ACC112 (cell line): Measurements from ENCODE around the gene FOXI1.
"Not testable (repeated sequence)": the region's sequence is repeated elsewhere in the genome, so short reads cannot be mapped to it uniquely, and the experiment has no call there.

Experiments
- H2AFZ ChIP-seq: fragments of 200-600 bp; sonication (generic); one replicate; pipeline ENCODE4 v1.6.0; 2017; ENCODE audit warnings: antibody characterized with exemption, low read length; ENCODE audit not compliant: unreplicated experiment
- H3K27ac ChIP-seq: fragments of 200-600 bp; sonication (generic); 2 replicates; pipeline ENCODE4 v1.5.1; 2014; ENCODE audit warnings: low read depth, mild to moderate bottlenecking, antibody characterized with exemption, low read length, moderate library complexity
- H3K27me3 ChIP-seq: fragments of 200-600 bp; sonication (generic); 2 replicates; pipeline ENCODE4 v1.6.1; 2014; ENCODE audit warnings: mild to moderate bottlenecking, antibody characterized with exemption, low read length, moderate library complexity, mixed read lengths; ENCODE audit not compliant: insufficient read depth
- H3K36me3 ChIP-seq: fragments of 200-600 bp; sonication (generic); 2 replicates; pipeline ENCODE4 v1.6.1; 2016; ENCODE audit warnings: mild to moderate bottlenecking, antibody characterized with exemption, low read length, moderate library complexity, mixed read lengths; ENCODE audit not compliant: insufficient read depth
- H3K4me1 ChIP-seq: fragments of 200-600 bp; sonication (generic); one replicate; pipeline ENCODE4 v1.6.1; 2016; ENCODE audit warnings: low read length, mixed read lengths; ENCODE audit not compliant: insufficient read depth, unreplicated experiment, control insufficient read depth
- H3K4me3 ChIP-seq: fragments of 200-600 bp; sonication (generic); 2 replicates; pipeline ENCODE4 v1.5.1; 2014; ENCODE audit warnings: mild to moderate bottlenecking, low read depth, low read length
- H3K79me2 ChIP-seq: fragments of 200-600 bp; sonication (generic); one replicate; pipeline ENCODE4 v1.6.0; 2016; ENCODE audit warnings: low read length; ENCODE audit not compliant: control insufficient read depth, unreplicated experiment, insufficient read depth

The FOXI1 gene

DNA sequence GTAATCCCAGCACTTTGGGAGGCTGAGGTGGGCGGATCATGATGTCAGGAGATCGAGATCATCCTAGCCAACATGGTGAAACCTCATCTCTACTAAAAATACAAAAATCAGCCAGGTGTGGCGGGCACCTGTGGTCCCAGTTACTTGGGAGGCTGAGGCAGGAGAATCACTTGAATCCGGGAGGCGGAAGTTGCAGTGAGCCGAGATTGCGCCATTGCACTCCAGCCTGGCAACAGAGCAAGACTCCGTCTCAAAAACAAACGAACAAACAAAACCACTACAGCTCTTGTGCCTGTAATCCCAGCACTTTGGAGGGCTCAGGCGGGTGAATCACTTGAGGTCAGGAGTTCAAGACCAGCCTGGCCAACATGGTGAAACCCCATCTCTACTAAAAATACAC is 11.4 kb upstream of the FOXI1 start:
- not testable (repeated sequence) for H3K27ac ChIP-seq, H3K79me2 ChIP-seq, H3K4me3 ChIP-seq, H3K4me1 ChIP-seq, H3K36me3 ChIP-seq, H2AFZ ChIP-seq
- peaks cover 29% of the 10 kb centered on the region for H3K27me3 ChIP-seq

DNA sequence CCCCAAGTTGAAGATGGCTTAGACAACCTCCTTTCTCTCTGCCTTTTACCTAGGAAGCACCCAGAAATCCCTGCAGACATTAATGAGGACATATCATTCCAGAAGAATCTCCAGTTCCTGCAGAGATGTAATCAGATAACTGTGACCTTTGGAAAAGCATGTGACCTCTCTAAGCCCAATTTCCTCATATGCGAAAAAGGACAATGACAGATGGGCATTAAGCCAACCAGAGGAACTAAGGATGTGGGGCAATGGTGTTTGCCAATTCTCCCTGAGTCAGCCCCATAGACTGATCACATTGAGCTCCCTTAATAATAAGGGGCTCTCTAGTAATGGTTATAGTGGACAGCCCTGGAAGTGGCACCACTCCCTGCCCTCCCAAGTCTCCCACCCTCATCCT is 10.1 kb upstream of the FOXI1 start:
- peaks cover 25% of the 10 kb centered on the region for H3K27me3 ChIP-seq
- no peaks in the 10 kb centered on the region for H3K36me3 ChIP-seq
- no peak overlapping the region for H3K4me3 ChIP-seq
- H2AFZ ChIP-seq, result no peak overlapping the region
- H3K4me1 ChIP-seq, result peaks cover 9% of the 10 kb centered on the region
- no peaks in the 10 kb centered on the region for H3K79me2 ChIP-seq
- no peak overlapping the region for H3K27ac ChIP-seq

DNA sequence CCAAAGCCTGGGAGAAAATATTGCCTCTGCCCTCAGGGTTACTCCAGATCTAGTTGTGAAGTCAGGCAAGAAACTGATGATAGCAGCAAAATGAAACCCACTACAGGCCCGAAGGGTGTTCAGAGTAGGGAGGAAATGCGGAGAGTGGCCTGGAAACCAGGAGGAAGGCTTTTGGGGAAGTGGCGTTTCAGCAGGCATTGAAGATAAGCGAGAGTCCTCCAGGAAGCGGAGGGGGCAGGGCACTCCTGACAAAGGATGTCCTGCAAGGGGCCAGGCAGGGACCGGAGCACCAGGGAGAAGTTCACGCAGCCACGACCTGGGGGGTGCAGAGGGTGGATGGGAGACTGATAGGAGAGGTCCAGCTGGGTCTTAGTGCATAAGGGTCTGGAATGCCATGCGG is 7.8 kb upstream of the FOXI1 start:
- peaks cover 4% of the 10 kb centered on the region for H3K27me3 ChIP-seq
- no peak overlapping the region for H3K27ac ChIP-seq
- no peaks in the 10 kb centered on the region for H3K36me3 ChIP-seq
- no peak overlapping the region for H3K4me3 ChIP-seq
- peaks cover 9% of the 10 kb centered on the region for H3K4me1 ChIP-seq
- H2AFZ ChIP-seq, result no peak overlapping the region
- no peaks in the 10 kb centered on the region for H3K79me2 ChIP-seq

DNA sequence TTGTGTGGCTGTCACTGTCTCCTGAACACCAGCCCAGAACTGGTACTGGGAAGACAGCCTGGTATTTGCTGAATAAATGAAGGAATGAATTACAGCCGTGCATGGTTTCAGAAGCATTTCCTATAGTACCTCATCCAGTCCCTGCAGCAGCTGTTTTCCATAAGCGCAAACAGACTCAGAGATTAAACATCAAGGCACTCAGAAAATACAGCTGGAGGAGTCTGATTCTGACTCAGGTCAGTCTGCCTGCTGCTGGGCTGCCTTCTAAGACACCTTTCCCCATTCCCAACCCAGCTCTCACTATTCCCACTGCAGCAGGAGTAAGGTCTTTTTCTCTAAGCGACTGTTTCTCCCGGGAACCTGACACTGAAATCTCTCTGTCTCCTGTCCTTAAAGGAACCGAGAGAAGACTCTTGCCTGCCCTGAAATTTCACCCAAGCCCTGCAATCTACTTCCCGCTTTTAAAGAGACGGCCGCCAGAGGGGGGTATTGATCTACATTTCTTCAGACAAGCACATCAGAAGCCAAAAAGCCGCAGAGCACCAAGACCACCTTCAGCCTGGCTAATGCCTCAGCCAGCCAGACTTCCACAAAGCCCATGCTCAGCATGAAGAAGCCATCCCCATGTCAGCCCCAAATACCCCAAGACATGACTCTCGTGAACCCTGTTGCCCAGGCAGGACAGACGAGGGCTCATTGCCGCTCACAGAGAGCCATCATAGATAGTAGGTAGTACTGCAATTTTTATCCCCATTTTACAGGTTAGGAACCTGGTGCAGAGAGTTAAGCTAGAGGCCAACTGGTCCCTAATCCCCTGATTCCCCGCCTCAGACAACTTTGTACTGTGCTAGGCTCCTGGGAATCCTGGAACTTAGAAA is 5.4 kb upstream of the FOXI1 start:
- Histone ChIP-seq H3K79me2 (no peaks in the 10 kb centered on the region), H3K27me3 (no peaks in the 10 kb centered on the region), H3K4me3 (no peak overlapping the region), H2AFZ (no peak overlapping the region), H3K27ac (no peak overlapping the region), H3K36me3 (no peaks in the 10 kb centered on the region), H3K4me1 (peaks cover 8% of the 10 kb centered on the region)

- Histone ChIP-seq H3K4me1 (no peaks in the 10 kb centered on the region), H3K79me2 (no peaks in the 10 kb centered on the region), H3K27ac (no peak overlapping the region), H3K4me3 (no peak overlapping the region), H2AFZ (no peak overlapping the region), H3K27me3 (no peaks in the 10 kb centered on the region; the same call in 1 of the 2 replicates), H3K36me3 (no peaks in the 10 kb centered on the region)
Observed at GRCh38 chr5:170103447-170103846, 2.2 kb upstream of the FOXI1 start.

DNA sequence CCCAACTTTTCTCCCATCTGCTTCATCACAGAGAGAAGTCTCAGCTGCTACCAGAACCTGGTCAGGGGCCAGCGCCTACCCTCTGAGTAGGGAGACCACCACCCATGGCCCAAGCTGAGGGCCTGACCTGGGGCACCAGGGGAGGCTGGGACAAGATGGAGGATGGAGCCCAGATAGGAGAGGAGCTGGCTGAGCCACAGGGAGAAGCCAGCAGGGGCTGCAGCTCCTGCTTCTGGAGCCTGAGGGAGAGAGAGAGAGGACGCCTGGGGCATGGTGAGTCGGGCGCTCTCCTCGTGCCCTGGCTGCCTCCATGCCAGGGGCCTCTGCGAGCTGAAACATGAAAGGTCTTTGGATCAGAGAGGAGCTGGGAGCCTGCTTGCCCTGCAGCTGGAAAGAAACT is 1.4 kb upstream of the FOXI1 start:
- Histone ChIP-seq H3K27ac (no peak overlapping the region), H2AFZ (no peak overlapping the region), H3K4me1 (no peaks in the 10 kb centered on the region), H3K36me3 (no peaks in the 10 kb centered on the region), H3K4me3 (no peak overlapping the region), H3K79me2 (no peaks in the 10 kb centered on the region), H3K27me3 (no peaks in the 10 kb centered on the region; the same call in 1 of the 2 replicates)

- Histone ChIP-seq H3K36me3 (no peaks in the 10 kb centered on the region), H3K27ac (no peak overlapping the region), H3K27me3 (peaks cover under 1% of the 10 kb centered on the region; the same call in 1 of the 2 replicates), H2AFZ (no peak overlapping the region), H3K4me1 (no peaks in the 10 kb centered on the region), H3K4me3 (no peak overlapping the region), H3K79me2 (no peaks in the 10 kb centered on the region)
Observed at GRCh38 chr5:170104710-170105109, 987 bp upstream of the FOXI1 start.

DNA sequence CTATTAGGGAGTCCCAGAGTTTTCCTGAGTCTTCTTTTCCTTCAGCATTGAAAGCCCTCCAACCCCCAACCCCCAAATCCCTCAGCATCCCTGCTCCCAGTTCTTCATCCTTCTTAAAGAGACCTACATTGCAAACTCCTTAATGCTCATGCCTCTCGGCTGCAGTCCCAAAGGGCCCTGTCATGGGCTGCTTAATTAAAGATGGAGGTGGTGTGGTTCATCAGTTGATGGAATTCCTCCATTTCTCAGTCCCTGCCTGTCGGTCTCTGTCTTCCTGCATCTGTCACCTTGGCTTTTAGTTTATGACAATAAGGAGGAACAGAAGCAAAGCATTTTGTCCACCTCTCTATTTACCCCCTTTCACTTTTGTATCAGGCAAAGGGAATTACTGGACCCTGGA is 2.0 kb downstream of the FOXI1 start:
- no peaks in the 10 kb centered on the region for H3K79me2 ChIP-seq
- H3K4me1 ChIP-seq, result no peaks in the 10 kb centered on the region
- H3K27me3 ChIP-seq, result peaks cover 6% of the 10 kb centered on the region; the same call in 1 of the 2 replicates

DNA sequence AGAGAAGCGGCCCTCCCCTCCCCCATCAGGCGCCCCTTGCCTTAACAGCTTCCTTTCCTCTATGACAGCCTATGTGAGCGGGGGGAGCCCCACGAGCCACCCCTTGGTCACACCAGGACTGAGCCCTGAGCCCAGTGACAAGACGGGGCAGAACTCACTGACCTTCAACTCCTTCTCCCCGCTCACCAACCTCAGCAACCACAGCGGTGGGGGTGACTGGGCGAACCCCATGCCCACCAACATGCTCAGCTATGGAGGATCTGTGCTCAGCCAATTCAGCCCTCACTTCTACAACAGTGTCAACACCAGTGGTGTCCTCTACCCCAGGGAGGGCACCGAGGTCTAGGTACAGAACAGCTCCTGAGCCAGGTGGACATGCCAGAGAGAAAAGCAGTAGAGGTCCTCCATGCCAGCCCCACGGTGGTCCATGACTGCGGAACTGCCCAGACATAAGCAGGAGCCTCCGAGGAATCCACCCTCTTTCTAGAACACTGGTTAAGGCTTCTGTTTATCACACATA is 2.6 kb downstream of the FOXI1 start:
- Histone ChIP-seq H3K36me3 (no peaks in the 10 kb centered on the region), H3K4me3 (no peak overlapping the region), H2AFZ (no peak overlapping the region), H3K79me2 (no peaks in the 10 kb centered on the region), H3K4me1 (no peaks in the 10 kb centered on the region), H3K27me3 (peaks cover 6% of the 10 kb centered on the region; the same call in 1 of the 2 replicates), H3K27ac (no peak overlapping the region)

More for the DNA sequence above, 2.0 kb downstream of the FOXI1 start:
- no peak overlapping the region for H3K27ac ChIP-seq
- H2AFZ ChIP-seq, result no peak overlapping the region
- no peaks in the 10 kb centered on the region for H3K36me3 ChIP-seq
- H3K4me3 ChIP-seq, result no peak overlapping the region

- no peak overlapping the region for H3K4me3 ChIP-seq
- H3K27ac ChIP-seq, result no peak overlapping the region
- no peaks in the 10 kb centered on the region for H3K4me1 ChIP-seq
- no peak overlapping the region for H2AFZ ChIP-seq
- no peaks in the 10 kb centered on the region for H3K36me3 ChIP-seq
- peaks cover 6% of the 10 kb centered on the region; the same call in 1 of the 2 replicates for H3K27me3 ChIP-seq
- H3K79me2 ChIP-seq, result no peaks in the 10 kb centered on the region
Observed at GRCh38 chr5:170109059-170110031, 3.6 kb downstream of the FOXI1 start.
